GM23338 (cell line): ENCODE data around the gene LSM14B. TPM values are rescaled to one million over a fixed set of nuclear protein-coding genes. Genes with fewer than 3 reads are reported as not detected.

Experiments
- ATAC-seq: fragments of 200-7000 bp; cut with Tn5 transposase; 3 replicates; pipeline ENCODE4 v1.9.1; 2020
- DNase-seq: peaks from one replicate; pipeline ENCODE4 v3.0.0-alpha.2; 2015; ENCODE audit warnings: low spot score
- H2AFZ ChIP-seq: fragments of 200-600 bp; sonication (generic); 2 replicates; pipeline ENCODE4 v1.8.0; 2016; ENCODE audit warnings: antibody characterized with exemption, mild to moderate bottlenecking, moderate library complexity
- H3F3A ChIP-seq: fragments of 200-600 bp; sonication (generic); replicated peaks from 2 replicates; pipeline ENCODE4 v1.8.0; 2017; ENCODE audit warnings: antibody characterized with exemption, mixed run types, low read depth
- H3K27ac ChIP-seq: fragments of 200-600 bp; sonication (generic); 2 replicates; pipeline ENCODE4 v1.6.1; 2016; ENCODE audit warnings: low read depth
- H3K27me3 ChIP-seq: fragments of 200-600 bp; sonication (generic); 2 replicates; pipeline ENCODE4 v1.8.0; 2016; ENCODE audit warnings: mild to moderate bottlenecking, mixed run types, moderate library complexity; ENCODE audit not compliant: insufficient read depth
- H3K36me3 ChIP-seq: fragments of 200-600 bp; sonication (generic); 2 replicates; pipeline ENCODE4 v1.8.0; 2016; ENCODE audit warnings: mild to moderate bottlenecking; ENCODE audit not compliant: insufficient read depth
- H3K4me1 ChIP-seq: fragments of 200-600 bp; sonication (generic); 2 replicates; pipeline ENCODE4 v1.8.0; 2016; ENCODE audit warnings: mild to moderate bottlenecking, moderate library complexity; ENCODE audit not compliant: insufficient read depth
- H3K4me2 ChIP-seq: fragments of 200-600 bp; sonication (generic); 2 replicates; pipeline ENCODE4 v1.7.1; 2017; ENCODE audit warnings: mixed run types
- H3K4me3 ChIP-seq: fragments of 200-600 bp; sonication (generic); 2 replicates; pipeline ENCODE4 v1.6.1; 2016; ENCODE audit warnings: mixed run types
- H3K79me2 ChIP-seq: fragments of 200-600 bp; sonication (generic); replicated peaks from 2 replicates; pipeline ENCODE4 v1.8.0; 2017; ENCODE audit warnings: mild to moderate bottlenecking; ENCODE audit not compliant: insufficient read depth
- H3K9me2 ChIP-seq: fragments of 200-600 bp; sonication (generic); 2 replicates; pipeline ENCODE4 v1.8.0; 2017; ENCODE audit not compliant: insufficient read depth
- H4K20me1 ChIP-seq: fragments of 200-600 bp; sonication (generic); replicated peaks from 2 replicates; pipeline ENCODE4 v1.8.0; 2017; ENCODE audit warnings: mild to moderate bottlenecking; ENCODE audit not compliant: insufficient read depth
- H3K27ac Mint-ChIP-seq: 2 replicates; pipeline ENCODE4 v1.8.0; 2020; ENCODE audit warnings: inconsistent platforms, mild to moderate bottlenecking, moderate library complexity, mixed read lengths
- H3K27me3 Mint-ChIP-seq: 3 replicates; pipeline ENCODE4 v1.8.0; 2022; ENCODE audit warnings: low read depth, mild to moderate bottlenecking, moderate library complexity, mixed read lengths, inconsistent platforms; ENCODE audit not compliant: insufficient read depth, poor library complexity
- H3K36me3 Mint-ChIP-seq: 3 replicates; pipeline ENCODE4 v1.8.0; 2021; ENCODE audit warnings: low read depth, mild to moderate bottlenecking, inconsistent platforms, moderate library complexity, mixed read lengths
- H3K4me1 Mint-ChIP-seq: 3 replicates; pipeline ENCODE4 v1.8.0; 2020; ENCODE audit warnings: mild to moderate bottlenecking, inconsistent platforms, mixed read lengths
- H3K4me3 Mint-ChIP-seq: 3 replicates; pipeline ENCODE4 v1.8.0; 2021; ENCODE audit warnings: moderate library complexity, mild to moderate bottlenecking, inconsistent platforms, mixed read lengths
- H3K9me3 Mint-ChIP-seq: 3 replicates; pipeline ENCODE4 v1.8.0; 2020; ENCODE audit warnings: moderate library complexity, mild to moderate bottlenecking, inconsistent platforms, mixed read lengths
- EZH2 ChIP-seq: fragments of 200-600 bp; sonication (generic); IDR thresholded peaks from one replicate; pipeline ENCODE4 v1.8.0; 2017; ENCODE audit warnings: antibody characterized with exemption, mild to moderate bottlenecking, low read depth; ENCODE audit not compliant: unreplicated experiment
- JUNB ChIP-seq: IDR thresholded peaks from one replicate; pipeline ENCODE4 v1.6.1; 2016; ENCODE audit warnings: antibody characterized with exemption; ENCODE audit not compliant: unreplicated experiment
- NANOG ChIP-seq: IDR thresholded peaks from 2 replicates; pipeline ENCODE4 v1.6.1; 2016; ENCODE audit warnings: antibody characterized with exemption, borderline replicate concordance
- POLR2AphosphoS5 ChIP-seq: IDR thresholded peaks from 2 replicates; pipeline ENCODE4 v1.6.1; 2016; ENCODE audit warnings: antibody characterized with exemption, low read depth
- STAT1 ChIP-seq: IDR thresholded peaks from one replicate; pipeline ENCODE4 v1.6.1; 2016; ENCODE audit warnings: antibody characterized with exemption; ENCODE audit not compliant: unreplicated experiment
- ZNF114 ChIP-seq: fragments of 250-450 bp; sonication (Bioruptor Pico); IDR thresholded peaks from 2 replicates; pipeline ENCODE4 v1.5.0; 2020; ENCODE audit warnings: mild to moderate bottlenecking, moderate library complexity
- ZNF331 ChIP-seq: fragments of 250-450 bp; sonication (Bioruptor Pico); IDR thresholded peaks from 2 replicates; pipeline ENCODE4 v1.5.0; 2020; ENCODE audit warnings: low read depth, mild to moderate bottlenecking, moderate library complexity
- polyA plus RNA-seq: library from polyadenylated mRNA; unstranded; fragments of >200 nt; fragmentation: Nextera tagmentation; extraction: Ambion mirVana; gene quantifications from 2 replicates; pipeline ENCODE4 v1.2.1, GENCODE V29; 2016
- total RNA-seq: library from RNA; depleted of rRNA; stranded (reverse); fragments of >200 nt; shearing (Covaris generic); gene quantifications from 2 replicates; pipeline ENCODE4 v1.2.3, GENCODE V29; 2014
- TF ChIP-seq, protein P1 (sequence below): IDR thresholded peaks from 2 replicates; pipeline ENCODE4 v1.6.1; 2016; ENCODE audit warnings: antibody characterized with exemption
- TF ChIP-seq, protein P2 (sequence below): IDR thresholded peaks from one replicate; pipeline ENCODE4 v1.6.1; 2018; ENCODE audit warnings: antibody characterized with exemption; ENCODE audit not compliant: unreplicated experiment
- TF ChIP-seq, protein P3 (sequence below), 2 experiments: fragments of 200-600 bp in 1 of 2; sonication (generic) in 1 of 2; conservative IDR thresholded peaks; 2 replicates each; pipeline versions ENCODE4 v1.5.1 to v1.6.1; 2016 to 2017; ENCODE audit warnings: antibody characterized with exemption in 2 of 2, low read depth in 2 of 2, mild to moderate bottlenecking in 2 of 2, moderate library complexity in 1 of 2
- TF ChIP-seq, protein P4 (sequence below): fragments of 250-450 bp; sonication (Bioruptor Pico); IDR thresholded peaks from 2 replicates; pipeline ENCODE4 v1.5.0; 2020; ENCODE audit warnings: mild to moderate bottlenecking, moderate library complexity

Gene LSM14B
- total and polyA plus RNA-seq, 2 experiments from 2014 or later: 9.6 to 55.7 TPM

DNA sequence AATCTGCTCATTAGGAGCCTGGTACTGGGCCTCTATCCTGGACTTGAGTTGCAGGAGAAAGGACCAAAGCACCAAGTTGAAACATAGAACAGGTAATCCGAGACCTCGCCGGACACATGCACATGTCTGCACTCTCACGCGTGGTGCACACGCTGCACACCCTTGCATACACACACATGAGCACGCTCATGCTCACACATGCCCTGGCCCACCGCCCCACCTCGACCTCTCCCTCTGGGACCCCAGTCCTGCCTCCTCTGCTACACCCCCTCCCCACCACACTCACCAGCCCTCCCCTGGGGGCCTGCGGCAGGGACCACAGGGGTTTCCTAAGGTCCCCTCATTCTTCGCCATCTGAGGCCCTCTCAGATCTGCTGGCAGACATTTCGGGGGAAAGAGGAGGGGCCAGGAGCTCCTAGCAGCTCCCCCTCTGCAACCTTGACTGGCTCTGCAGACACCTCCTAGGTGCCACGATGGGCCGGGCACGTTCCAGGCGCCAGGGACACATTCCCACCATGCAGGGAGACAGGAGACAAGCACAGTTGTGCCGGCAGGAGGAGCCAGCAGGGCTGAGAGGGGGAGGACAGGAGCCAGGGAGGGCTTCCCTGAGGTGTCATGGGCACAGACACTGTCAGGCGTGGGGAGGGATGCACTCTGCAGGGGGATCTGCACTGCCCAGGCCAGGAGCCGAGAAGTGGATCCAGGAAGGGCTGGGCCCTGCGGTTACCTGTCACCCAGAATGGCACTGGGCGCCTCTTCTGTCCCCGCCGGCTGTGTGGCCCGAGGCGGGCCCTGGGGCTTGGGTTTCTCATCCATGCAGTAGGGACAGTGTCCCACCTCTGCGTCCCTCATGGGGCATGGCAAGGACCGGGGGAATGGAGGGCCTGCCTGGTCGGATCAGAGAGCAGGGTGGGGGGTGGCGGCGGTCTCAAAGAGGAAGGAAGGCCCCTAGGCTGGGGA, 25.6 kb upstream of the LSM14B start:
- Mint-ChIP-seq H3K4me3 (no peak overlapping the region), H3K4me1 (no peaks in the 10 kb centered on the region; the same call in 2 of the 3 replicates), H3K9me3 (no peaks in the 10 kb centered on the region; the same call in 2 of the 3 replicates), H3K36me3 (no peaks in the 10 kb centered on the region; the same call in 2 of the 3 replicates), H3K27me3 (peaks cover 10% of the 10 kb centered on the region), H3K27ac (no peak overlapping the region)
- Histone ChIP-seq H3K9me2 (no peaks in the 10 kb centered on the region), H3K79me2 (no peaks in the 10 kb centered on the region), H4K20me1 (no peaks in the 10 kb centered on the region), H3F3A (no peaks in the 10 kb centered on the region), H3K4me2 (no peak overlapping the region), H3K4me1 (no peaks in the 10 kb centered on the region), H3K27ac (no peak overlapping the region), H3K4me3 (no peak overlapping the region), H3K27me3 (no peaks in the 10 kb centered on the region), H3K36me3 (no peaks in the 10 kb centered on the region), H2AFZ (no peak overlapping the region)
- TF ChIP-seq, protein P1, sequence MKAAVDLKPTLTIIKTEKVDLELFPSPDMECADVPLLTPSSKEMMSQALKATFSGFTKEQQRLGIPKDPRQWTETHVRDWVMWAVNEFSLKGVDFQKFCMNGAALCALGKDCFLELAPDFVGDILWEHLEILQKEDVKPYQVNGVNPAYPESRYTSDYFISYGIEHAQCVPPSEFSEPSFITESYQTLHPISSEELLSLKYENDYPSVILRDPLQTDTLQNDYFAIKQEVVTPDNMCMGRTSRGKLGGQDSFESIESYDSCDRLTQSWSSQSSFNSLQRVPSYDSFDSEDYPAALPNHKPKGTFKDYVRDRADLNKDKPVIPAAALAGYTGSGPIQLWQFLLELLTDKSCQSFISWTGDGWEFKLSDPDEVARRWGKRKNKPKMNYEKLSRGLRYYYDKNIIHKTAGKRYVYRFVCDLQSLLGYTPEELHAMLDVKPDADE: no peak
- TF ChIP-seq ZNF331 (CRISPR knock-in tag) (no peak), EZH2 (no peak), NANOG (no peak), ZNF114 (CRISPR knock-in tag) (no peak), JUNB (no peak), STAT1 (no peak), POLR2AphosphoS5 (no peak)
- TF ChIP-seq, protein P2, sequence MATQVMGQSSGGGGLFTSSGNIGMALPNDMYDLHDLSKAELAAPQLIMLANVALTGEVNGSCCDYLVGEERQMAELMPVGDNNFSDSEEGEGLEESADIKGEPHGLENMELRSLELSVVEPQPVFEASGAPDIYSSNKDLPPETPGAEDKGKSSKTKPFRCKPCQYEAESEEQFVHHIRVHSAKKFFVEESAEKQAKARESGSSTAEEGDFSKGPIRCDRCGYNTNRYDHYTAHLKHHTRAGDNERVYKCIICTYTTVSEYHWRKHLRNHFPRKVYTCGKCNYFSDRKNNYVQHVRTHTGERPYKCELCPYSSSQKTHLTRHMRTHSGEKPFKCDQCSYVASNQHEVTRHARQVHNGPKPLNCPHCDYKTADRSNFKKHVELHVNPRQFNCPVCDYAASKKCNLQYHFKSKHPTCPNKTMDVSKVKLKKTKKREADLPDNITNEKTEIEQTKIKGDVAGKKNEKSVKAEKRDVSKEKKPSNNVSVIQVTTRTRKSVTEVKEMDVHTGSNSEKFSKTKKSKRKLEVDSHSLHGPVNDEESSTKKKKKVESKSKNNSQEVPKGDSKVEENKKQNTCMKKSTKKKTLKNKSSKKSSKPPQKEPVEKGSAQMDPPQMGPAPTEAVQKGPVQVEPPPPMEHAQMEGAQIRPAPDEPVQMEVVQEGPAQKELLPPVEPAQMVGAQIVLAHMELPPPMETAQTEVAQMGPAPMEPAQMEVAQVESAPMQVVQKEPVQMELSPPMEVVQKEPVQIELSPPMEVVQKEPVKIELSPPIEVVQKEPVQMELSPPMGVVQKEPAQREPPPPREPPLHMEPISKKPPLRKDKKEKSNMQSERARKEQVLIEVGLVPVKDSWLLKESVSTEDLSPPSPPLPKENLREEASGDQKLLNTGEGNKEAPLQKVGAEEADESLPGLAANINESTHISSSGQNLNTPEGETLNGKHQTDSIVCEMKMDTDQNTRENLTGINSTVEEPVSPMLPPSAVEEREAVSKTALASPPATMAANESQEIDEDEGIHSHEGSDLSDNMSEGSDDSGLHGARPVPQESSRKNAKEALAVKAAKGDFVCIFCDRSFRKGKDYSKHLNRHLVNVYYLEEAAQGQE: no peak
- TF ChIP-seq, protein P3, sequence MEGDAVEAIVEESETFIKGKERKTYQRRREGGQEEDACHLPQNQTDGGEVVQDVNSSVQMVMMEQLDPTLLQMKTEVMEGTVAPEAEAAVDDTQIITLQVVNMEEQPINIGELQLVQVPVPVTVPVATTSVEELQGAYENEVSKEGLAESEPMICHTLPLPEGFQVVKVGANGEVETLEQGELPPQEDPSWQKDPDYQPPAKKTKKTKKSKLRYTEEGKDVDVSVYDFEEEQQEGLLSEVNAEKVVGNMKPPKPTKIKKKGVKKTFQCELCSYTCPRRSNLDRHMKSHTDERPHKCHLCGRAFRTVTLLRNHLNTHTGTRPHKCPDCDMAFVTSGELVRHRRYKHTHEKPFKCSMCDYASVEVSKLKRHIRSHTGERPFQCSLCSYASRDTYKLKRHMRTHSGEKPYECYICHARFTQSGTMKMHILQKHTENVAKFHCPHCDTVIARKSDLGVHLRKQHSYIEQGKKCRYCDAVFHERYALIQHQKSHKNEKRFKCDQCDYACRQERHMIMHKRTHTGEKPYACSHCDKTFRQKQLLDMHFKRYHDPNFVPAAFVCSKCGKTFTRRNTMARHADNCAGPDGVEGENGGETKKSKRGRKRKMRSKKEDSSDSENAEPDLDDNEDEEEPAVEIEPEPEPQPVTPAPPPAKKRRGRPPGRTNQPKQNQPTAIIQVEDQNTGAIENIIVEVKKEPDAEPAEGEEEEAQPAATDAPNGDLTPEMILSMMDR (conservative IDR thresholded peaks at IDR 0.05; ENCODE audit: low read depth in 2 of 2): no peak
- TF ChIP-seq, protein P4, sequence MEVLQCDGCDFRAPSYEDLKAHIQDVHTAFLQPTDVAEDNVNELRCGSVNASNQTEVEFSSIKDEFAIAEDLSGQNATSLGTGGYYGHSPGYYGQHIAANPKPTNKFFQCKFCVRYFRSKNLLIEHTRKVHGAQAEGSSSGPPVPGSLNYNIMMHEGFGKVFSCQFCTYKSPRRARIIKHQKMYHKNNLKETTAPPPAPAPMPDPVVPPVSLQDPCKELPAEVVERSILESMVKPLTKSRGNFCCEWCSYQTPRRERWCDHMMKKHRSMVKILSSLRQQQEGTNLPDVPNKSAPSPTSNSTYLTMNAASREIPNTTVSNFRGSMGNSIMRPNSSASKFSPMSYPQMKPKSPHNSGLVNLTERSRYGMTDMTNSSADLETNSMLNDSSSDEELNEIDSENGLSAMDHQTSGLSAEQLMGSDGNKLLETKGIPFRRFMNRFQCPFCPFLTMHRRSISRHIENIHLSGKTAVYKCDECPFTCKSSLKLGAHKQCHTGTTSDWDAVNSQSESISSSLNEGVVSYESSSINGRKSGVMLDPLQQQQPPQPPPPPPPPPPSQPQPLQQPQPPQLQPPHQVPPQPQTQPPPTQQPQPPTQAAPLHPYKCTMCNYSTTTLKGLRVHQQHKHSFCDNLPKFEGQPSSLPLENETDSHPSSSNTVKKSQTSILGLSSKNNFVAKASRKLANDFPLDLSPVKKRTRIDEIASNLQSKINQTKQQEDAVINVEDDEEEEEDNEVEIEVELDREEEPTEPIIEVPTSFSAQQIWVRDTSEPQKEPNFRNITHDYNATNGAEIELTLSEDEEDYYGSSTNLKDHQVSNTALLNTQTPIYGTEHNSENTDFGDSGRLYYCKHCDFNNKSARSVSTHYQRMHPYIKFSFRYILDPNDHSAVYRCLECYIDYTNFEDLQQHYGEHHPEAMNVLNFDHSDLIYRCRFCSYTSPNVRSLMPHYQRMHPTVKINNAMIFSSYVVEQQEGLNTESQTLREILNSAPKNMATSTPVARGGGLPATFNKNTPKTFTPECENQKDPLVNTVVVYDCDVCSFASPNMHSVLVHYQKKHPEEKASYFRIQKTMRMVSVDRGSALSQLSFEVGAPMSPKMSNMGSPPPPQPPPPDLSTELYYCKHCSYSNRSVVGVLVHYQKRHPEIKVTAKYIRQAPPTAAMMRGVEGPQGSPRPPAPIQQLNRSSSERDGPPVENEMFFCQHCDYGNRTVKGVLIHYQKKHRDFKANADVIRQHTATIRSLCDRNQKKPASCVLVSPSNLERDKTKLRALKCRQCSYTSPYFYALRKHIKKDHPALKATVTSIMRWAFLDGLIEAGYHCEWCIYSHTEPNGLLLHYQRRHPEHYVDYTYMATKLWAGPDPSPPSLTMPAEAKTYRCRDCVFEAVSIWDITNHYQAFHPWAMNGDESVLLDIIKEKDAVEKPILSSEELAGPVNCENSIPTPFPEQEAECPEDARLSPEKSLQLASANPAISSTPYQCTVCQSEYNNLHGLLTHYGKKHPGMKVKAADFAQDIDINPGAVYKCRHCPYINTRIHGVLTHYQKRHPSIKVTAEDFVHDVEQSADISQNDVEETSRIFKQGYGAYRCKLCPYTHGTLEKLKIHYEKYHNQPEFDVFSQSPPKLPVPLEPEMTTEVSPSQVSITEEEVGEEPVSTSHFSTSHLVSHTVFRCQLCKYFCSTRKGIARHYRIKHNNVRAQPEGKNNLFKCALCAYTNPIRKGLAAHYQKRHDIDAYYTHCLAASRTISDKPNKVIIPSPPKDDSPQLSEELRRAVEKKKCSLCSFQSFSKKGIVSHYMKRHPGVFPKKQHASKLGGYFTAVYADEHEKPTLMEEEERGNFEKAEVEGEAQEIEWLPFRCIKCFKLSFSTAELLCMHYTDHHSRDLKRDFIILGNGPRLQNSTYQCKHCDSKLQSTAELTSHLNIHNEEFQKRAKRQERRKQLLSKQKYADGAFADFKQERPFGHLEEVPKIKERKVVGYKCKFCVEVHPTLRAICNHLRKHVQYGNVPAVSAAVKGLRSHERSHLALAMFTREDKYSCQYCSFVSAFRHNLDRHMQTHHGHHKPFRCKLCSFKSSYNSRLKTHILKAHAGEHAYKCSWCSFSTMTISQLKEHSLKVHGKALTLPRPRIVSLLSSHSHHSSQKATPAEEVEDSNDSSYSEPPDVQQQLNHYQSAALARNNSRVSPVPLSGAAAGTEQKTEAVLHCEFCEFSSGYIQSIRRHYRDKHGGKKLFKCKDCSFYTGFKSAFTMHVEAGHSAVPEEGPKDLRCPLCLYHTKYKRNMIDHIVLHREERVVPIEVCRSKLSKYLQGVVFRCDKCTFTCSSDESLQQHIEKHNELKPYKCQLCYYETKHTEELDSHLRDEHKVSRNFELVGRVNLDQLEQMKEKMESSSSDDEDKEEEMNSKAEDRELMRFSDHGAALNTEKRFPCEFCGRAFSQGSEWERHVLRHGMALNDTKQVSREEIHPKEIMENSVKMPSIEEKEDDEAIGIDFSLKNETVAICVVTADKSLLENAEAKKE (CRISPR knock-in tag): no peak
- DNase-seq (no peak), ATAC-seq (no peak)
